GM19099 (cell line): Measurements from ENCODE around the gene XYLT1.

ENCODE experiments used
- POLR2A ChIP-seq: IDR thresholded peaks from 3 replicates; pipeline ENCODE4 v1.6.1; 2011; ENCODE audit warnings: low read depth; ENCODE audit not compliant: insufficient read length; ENCODE audit errors: extremely low read depth

The XYLT1 gene

GRCh38 chr16:17448640-17449638, 21.8 kb downstream of the XYLT1 start:
- no peak for TF ChIP-seq POLR2A

- TF ChIP-seq POLR2A, result no peak
Measured at GRCh38 chr16:17447101-17447569, 23.6 kb downstream of the XYLT1 start.

- no peak for TF ChIP-seq POLR2A
Measured at GRCh38 chr16:17446661-17447060, 24.1 kb downstream of the XYLT1 start.

- TF ChIP-seq POLR2A, result no peak
Measured at GRCh38 chr16:17445421-17445820, 25.3 kb downstream of the XYLT1 start.

GRCh38 chr16:17444658-17445057, 26.1 kb downstream of the XYLT1 start:
- no peak for TF ChIP-seq POLR2A

GRCh38 chr16:17440131-17440530, 30.6 kb downstream of the XYLT1 start:
- no peak for TF ChIP-seq POLR2A

GRCh38 chr16:17439580-17439979, 31.2 kb downstream of the XYLT1 start:
- TF ChIP-seq POLR2A, result no peak

GRCh38 chr16:17437981-17438380, 32.8 kb downstream of the XYLT1 start:
- no peak for TF ChIP-seq POLR2A

- no peak for TF ChIP-seq POLR2A
Measured at GRCh38 chr16:17437127-17437720, 33.5 kb downstream of the XYLT1 start.

GRCh38 chr16:17435318-17435717, 35.4 kb downstream of the XYLT1 start:
- no peak for TF ChIP-seq POLR2A

- TF ChIP-seq POLR2A, result no peak
Measured at GRCh38 chr16:17433577-17434451, 36.9 kb downstream of the XYLT1 start.

GRCh38 chr16:17432901-17433576, 37.7 kb downstream of the XYLT1 start:
- no peak for TF ChIP-seq POLR2A

- no peak for TF ChIP-seq POLR2A
Measured at GRCh38 chr16:17431968-17432625, 38.7 kb downstream of the XYLT1 start.

GRCh38 chr16:17431012-17431411, 39.7 kb downstream of the XYLT1 start:
- TF ChIP-seq POLR2A, result no peak
